SK-N-SH treated with all-trans-retinoic acid at 6 μM for 48 hours (cell line): ENCODE results near the gene UPK2.

Experiments
- ATAC-seq: fragments of 200-7000 bp; cut with Tn5 transposase; 3 replicates; pipeline ENCODE4 v1.9.1; 2020; ENCODE audit warnings: mild to moderate bottlenecking, moderate library complexity
- BACH2 ChIP-seq: fragments of 250-450 bp; sonication (Bioruptor Pico); IDR thresholded peaks from 2 replicates; pipeline ENCODE4 v1.9.0; 2021; ENCODE audit warnings: mild to moderate bottlenecking, borderline replicate concordance
- CREB5 ChIP-seq: fragments of 250-450 bp; sonication (Bioruptor Pico); IDR thresholded peaks from 2 replicates; pipeline ENCODE4 v1.5.1; 2020; ENCODE audit warnings: low read depth, mild to moderate bottlenecking, moderate library complexity
- CSRNP3 ChIP-seq: fragments of 250-450 bp; sonication (Bioruptor Pico); IDR thresholded peaks from 2 replicates; pipeline ENCODE4 v1.5.1; 2021; ENCODE audit warnings: mild to moderate bottlenecking, moderate library complexity
- ISL1 ChIP-seq: fragments of 250-450 bp; sonication (Bioruptor Pico); IDR thresholded peaks from 2 replicates; pipeline ENCODE4 v2.1.2; 2022; ENCODE audit warnings: mild to moderate bottlenecking, moderate library complexity
- PATZ1 ChIP-seq: fragments of 250-450 bp; sonication (Bioruptor Pico); IDR thresholded peaks from 2 replicates; pipeline ENCODE4 v1.8.0; 2020; ENCODE audit warnings: mild to moderate bottlenecking, moderate library complexity, borderline replicate concordance
- PPARA ChIP-seq: fragments of 250-450 bp; sonication (Bioruptor Pico); IDR thresholded peaks from 2 replicates; pipeline ENCODE4 v1.5.0; 2020; ENCODE audit warnings: mild to moderate bottlenecking, borderline replicate concordance
- SNAI2 ChIP-seq: fragments of 250-450 bp; sonication (Bioruptor Pico); IDR thresholded peaks from 2 replicates; pipeline ENCODE4 v1.5.0; 2020; ENCODE audit warnings: mild to moderate bottlenecking, moderate library complexity
- TCF4 ChIP-seq: fragments of 250-450 bp; sonication (Bioruptor Pico); IDR thresholded peaks from 2 replicates; pipeline ENCODE4 v1.8.0; 2021; ENCODE audit warnings: mild to moderate bottlenecking, moderate library complexity, borderline replicate concordance
- TOX ChIP-seq: fragments of 250-450 bp; sonication (Bioruptor Pico); IDR thresholded peaks from 2 replicates; pipeline ENCODE4 v1.8.0; 2021; ENCODE audit warnings: mild to moderate bottlenecking, moderate library complexity, borderline replicate concordance
- TSHZ2 ChIP-seq: fragments of 250-450 bp; sonication (Bioruptor Pico); IDR thresholded peaks from 2 replicates; pipeline ENCODE4 v1.5.0; 2020; ENCODE audit warnings: mild to moderate bottlenecking, moderate library complexity
- ZFP30 ChIP-seq: fragments of 450-650 bp; formaldehyde crosslinking; IDR thresholded peaks from 2 replicates; pipeline ENCODE4 v1.5.0; 2022; ENCODE audit warnings: mild to moderate bottlenecking, moderate library complexity
- ZNF565 ChIP-seq: fragments of 450-650 bp; formaldehyde crosslinking; conservative IDR thresholded peaks from 2 replicates; pipeline ENCODE4 v1.5.0; 2020; ENCODE audit warnings: low read depth, mild to moderate bottlenecking, moderate library complexity
- ZNF70 ChIP-seq: fragments of 450-650 bp; formaldehyde crosslinking; IDR thresholded peaks from 2 replicates; pipeline ENCODE4 v1.5.0; 2020; ENCODE audit warnings: mild to moderate bottlenecking, moderate library complexity

UPK2 gene

GRCh38 chr11:118998822-118999221 is 42.7 kb downstream of the UPK2 start (continued):
- TF ChIP-seq PPARA (CRISPR knock-in tag): no peak
- TF ChIP-seq, all 23 proteins: peak for 0

- no peak for ATAC-seq
- TF ChIP-seq BACH2 (no peak), ZNF70 (CRISPR knock-in tag) (no peak), TCF4 (CRISPR knock-in tag) (no peak), PPARA (CRISPR knock-in tag) (no peak), PATZ1 (CRISPR knock-in tag) (no peak)
Measured at GRCh38 chr11:119000906-119001305, 44.8 kb downstream of the UPK2 start.

GRCh38 chr11:119006656-119007055 is 50.6 kb downstream of the UPK2 start:
- no peak for ATAC-seq
- TF ChIP-seq ZNF565 (CRISPR knock-in tag) (no peak), BACH2 (no peak), TCF4 (CRISPR knock-in tag) (no peak), SNAI2 (CRISPR knock-in tag) (no peak), TOX (CRISPR knock-in tag) (no peak), TSHZ2 (CRISPR knock-in tag) (no peak), CSRNP3 (CRISPR knock-in tag) (no peak), CREB5 (CRISPR knock-in tag) (no peak), PPARA (CRISPR knock-in tag) (no peak), ZFP30 (no peak), ISL1 (CRISPR knock-in tag) (no peak)
